GM12878 (cell line): Measurements from ENCODE around the gene GLT6D1.

Experiments
- HDAC6 ChIP-seq: fragments of 200-600 bp; sonication (generic); IDR thresholded peaks from one replicate; pipeline ENCODE4 v1.8.0; 2017; ENCODE audit warnings: antibody characterized with exemption; ENCODE audit not compliant: unreplicated experiment
- MEF2A ChIP-seq: IDR thresholded peaks from 2 replicates; pipeline ENCODE4 v1.6.1; 2011; ENCODE audit warnings: low read depth, mild to moderate bottlenecking, low read length, moderate library complexity; ENCODE audit not compliant: insufficient read depth
- NBN ChIP-seq: fragments of 450-650 bp; IDR thresholded peaks from 2 replicates; pipeline ENCODE4 v1.6.1; 2016
- POLR2A ChIP-seq: IDR thresholded peaks from 2 replicates; pipeline ENCODE4 v1.6.1; 2011; ENCODE audit warnings: low read depth, mild to moderate bottlenecking, low read length
- POLR2AphosphoS5 ChIP-seq: IDR thresholded peaks from 2 replicates; pipeline ENCODE4 v1.6.1; 2011; ENCODE audit warnings: mild to moderate bottlenecking, low read length, inconsistent platforms
- RAD21 ChIP-seq: IDR thresholded peaks from 2 replicates; pipeline ENCODE4 v1.6.1; 2011; ENCODE audit warnings: mild to moderate bottlenecking, low read depth, low read length, moderate library complexity; ENCODE audit not compliant: insufficient read depth
- SIN3A ChIP-seq: IDR thresholded peaks from 2 replicates; pipeline ENCODE4 v1.6.1; 2012; ENCODE audit warnings: low read depth, low read length, improper control_type of control experiment
- SMC3 ChIP-seq: IDR thresholded peaks from 2 replicates; pipeline ENCODE4 v1.6.1; 2011; ENCODE audit warnings: low read length, improper control_type of control experiment, borderline replicate concordance
- TF ChIP-seq, protein P1 (sequence below): fragments of 450-650 bp; formaldehyde crosslinking; IDR thresholded peaks from 2 replicates; pipeline ENCODE4 v1.5.0; 2022; ENCODE audit warnings: mild to moderate bottlenecking, missing genetic modification characterization
- TF ChIP-seq, protein P2 (sequence below), 3 experiments: IDR thresholded peaks in 2 of 3; conservative IDR thresholded peaks in 1 of 3; 2 replicates each; pipeline ENCODE4 v1.5.1; 2011; ENCODE audit warnings: low read depth in 3 of 3, low read length in 3 of 3, mild to moderate bottlenecking in 3 of 3, control low read depth in 2 of 3, moderate library complexity in 2 of 3, inconsistent platforms in 1 of 3, mixed read lengths in 1 of 3; ENCODE audit not compliant: control insufficient read depth in 2 of 3, insufficient read depth in 1 of 3; ENCODE audit errors: extremely low read depth in 1 of 3
- TF ChIP-seq, protein P3 (sequence below): IDR thresholded peaks from 2 replicates; pipeline ENCODE4 v1.6.1; 2012; ENCODE audit warnings: mild to moderate bottlenecking, low read depth, low read length
- TF ChIP-seq, protein P4 (sequence below): fragments of 450-650 bp; IDR thresholded peaks from 2 replicates; pipeline ENCODE4 v1.6.1; 2017; ENCODE audit warnings: mild to moderate bottlenecking, moderate library complexity

DNA sequence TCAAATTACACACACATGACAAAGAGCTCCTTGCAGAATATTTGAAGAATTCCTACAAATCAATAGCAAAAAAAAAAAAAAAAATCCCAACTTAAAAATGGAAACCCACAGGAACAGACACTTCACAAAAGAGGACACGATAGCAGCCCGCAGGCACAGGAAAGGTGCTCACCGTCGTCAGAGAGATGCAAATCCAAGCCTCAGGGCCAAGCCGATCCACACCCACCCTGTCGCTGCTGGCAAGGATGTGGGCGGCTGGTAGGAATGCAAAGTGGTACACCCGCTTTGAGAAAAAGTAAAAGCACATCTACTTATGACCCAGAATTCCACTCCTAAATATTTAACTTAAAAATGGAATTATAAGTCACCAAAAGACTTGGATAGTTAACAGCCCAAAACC lies 34.6 kb upstream of the GLT6D1 start:
- TF ChIP-seq RAD21, result no peak
- TF ChIP-seq NBN, result no peak
- TF ChIP-seq, protein P1, sequence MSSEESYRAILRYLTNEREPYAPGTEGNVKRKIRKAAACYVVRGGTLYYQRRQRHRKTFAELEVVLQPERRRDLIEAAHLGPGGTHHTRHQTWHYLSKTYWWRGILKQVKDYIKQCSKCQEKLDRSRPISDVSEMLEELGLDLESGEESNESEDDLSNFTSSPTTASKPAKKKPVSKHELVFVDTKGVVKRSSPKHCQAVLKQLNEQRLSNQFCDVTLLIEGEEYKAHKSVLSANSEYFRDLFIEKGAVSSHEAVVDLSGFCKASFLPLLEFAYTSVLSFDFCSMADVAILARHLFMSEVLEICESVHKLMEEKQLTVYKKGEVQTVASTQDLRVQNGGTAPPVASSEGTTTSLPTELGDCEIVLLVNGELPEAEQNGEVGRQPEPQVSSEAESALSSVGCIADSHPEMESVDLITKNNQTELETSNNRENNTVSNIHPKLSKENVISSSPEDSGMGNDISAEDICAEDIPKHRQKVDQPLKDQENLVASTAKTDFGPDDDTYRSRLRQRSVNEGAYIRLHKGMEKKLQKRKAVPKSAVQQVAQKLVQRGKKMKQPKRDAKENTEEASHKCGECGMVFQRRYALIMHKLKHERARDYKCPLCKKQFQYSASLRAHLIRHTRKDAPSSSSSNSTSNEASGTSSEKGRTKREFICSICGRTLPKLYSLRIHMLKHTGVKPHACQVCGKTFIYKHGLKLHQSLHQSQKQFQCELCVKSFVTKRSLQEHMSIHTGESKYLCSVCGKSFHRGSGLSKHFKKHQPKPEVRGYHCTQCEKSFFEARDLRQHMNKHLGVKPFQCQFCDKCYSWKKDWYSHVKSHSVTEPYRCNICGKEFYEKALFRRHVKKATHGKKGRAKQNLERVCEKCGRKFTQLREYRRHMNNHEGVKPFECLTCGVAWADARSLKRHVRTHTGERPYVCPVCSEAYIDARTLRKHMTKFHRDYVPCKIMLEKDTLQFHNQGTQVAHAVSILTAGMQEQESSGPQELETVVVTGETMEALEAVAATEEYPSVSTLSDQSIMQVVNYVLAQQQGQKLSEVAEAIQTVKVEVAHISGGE (CRISPR knock-in tag), result no peak
- TF ChIP-seq, protein P2, sequence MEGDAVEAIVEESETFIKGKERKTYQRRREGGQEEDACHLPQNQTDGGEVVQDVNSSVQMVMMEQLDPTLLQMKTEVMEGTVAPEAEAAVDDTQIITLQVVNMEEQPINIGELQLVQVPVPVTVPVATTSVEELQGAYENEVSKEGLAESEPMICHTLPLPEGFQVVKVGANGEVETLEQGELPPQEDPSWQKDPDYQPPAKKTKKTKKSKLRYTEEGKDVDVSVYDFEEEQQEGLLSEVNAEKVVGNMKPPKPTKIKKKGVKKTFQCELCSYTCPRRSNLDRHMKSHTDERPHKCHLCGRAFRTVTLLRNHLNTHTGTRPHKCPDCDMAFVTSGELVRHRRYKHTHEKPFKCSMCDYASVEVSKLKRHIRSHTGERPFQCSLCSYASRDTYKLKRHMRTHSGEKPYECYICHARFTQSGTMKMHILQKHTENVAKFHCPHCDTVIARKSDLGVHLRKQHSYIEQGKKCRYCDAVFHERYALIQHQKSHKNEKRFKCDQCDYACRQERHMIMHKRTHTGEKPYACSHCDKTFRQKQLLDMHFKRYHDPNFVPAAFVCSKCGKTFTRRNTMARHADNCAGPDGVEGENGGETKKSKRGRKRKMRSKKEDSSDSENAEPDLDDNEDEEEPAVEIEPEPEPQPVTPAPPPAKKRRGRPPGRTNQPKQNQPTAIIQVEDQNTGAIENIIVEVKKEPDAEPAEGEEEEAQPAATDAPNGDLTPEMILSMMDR (IDR thresholded peaks at IDR 0.05 in 2 of 3, conservative IDR thresholded peaks at IDR 0.05 in 1 of 3; ENCODE audit: control insufficient read depth in 2 of 3, extremely low read depth in 1 of 3, insufficient read depth in 1 of 3, low read depth in 3 of 3, low read length in 3 of 3), result no peak
- no peak for TF ChIP-seq POLR2A
- TF ChIP-seq, protein P3, sequence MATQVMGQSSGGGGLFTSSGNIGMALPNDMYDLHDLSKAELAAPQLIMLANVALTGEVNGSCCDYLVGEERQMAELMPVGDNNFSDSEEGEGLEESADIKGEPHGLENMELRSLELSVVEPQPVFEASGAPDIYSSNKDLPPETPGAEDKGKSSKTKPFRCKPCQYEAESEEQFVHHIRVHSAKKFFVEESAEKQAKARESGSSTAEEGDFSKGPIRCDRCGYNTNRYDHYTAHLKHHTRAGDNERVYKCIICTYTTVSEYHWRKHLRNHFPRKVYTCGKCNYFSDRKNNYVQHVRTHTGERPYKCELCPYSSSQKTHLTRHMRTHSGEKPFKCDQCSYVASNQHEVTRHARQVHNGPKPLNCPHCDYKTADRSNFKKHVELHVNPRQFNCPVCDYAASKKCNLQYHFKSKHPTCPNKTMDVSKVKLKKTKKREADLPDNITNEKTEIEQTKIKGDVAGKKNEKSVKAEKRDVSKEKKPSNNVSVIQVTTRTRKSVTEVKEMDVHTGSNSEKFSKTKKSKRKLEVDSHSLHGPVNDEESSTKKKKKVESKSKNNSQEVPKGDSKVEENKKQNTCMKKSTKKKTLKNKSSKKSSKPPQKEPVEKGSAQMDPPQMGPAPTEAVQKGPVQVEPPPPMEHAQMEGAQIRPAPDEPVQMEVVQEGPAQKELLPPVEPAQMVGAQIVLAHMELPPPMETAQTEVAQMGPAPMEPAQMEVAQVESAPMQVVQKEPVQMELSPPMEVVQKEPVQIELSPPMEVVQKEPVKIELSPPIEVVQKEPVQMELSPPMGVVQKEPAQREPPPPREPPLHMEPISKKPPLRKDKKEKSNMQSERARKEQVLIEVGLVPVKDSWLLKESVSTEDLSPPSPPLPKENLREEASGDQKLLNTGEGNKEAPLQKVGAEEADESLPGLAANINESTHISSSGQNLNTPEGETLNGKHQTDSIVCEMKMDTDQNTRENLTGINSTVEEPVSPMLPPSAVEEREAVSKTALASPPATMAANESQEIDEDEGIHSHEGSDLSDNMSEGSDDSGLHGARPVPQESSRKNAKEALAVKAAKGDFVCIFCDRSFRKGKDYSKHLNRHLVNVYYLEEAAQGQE, result no peak
- no peak for TF ChIP-seq HDAC6
- no peak for TF ChIP-seq POLR2AphosphoS5
- TF ChIP-seq MEF2A, result no peak
- TF ChIP-seq SIN3A, result no peak
- TF ChIP-seq SMC3, result no peak
- TF ChIP-seq, protein P4, sequence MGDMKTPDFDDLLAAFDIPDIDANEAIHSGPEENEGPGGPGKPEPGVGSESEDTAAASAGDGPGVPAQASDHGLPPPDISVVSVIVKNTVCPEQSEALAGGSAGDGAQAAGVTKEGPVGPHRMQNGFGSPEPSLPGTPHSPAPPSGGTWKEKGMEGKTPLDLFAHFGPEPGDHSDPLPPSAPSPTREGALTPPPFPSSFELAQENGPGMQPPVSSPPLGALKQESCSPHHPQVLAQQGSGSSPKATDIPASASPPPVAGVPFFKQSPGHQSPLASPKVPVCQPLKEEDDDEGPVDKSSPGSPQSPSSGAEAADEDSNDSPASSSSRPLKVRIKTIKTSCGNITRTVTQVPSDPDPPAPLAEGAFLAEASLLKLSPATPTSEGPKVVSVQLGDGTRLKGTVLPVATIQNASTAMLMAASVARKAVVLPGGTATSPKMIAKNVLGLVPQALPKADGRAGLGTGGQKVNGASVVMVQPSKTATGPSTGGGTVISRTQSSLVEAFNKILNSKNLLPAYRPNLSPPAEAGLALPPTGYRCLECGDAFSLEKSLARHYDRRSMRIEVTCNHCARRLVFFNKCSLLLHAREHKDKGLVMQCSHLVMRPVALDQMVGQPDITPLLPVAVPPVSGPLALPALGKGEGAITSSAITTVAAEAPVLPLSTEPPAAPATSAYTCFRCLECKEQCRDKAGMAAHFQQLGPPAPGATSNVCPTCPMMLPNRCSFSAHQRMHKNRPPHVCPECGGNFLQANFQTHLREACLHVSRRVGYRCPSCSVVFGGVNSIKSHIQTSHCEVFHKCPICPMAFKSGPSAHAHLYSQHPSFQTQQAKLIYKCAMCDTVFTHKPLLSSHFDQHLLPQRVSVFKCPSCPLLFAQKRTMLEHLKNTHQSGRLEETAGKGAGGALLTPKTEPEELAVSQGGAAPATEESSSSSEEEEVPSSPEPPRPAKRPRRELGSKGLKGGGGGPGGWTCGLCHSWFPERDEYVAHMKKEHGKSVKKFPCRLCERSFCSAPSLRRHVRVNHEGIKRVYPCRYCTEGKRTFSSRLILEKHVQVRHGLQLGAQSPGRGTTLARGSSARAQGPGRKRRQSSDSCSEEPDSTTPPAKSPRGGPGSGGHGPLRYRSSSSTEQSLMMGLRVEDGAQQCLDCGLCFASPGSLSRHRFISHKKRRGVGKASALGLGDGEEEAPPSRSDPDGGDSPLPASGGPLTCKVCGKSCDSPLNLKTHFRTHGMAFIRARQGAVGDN, result no peak
